Kidney capillary endothelial cell (primary cell): Measurements from ENCODE around the gene CSAG2.
"Not testable (repeated sequence)": the region's sequence is repeated elsewhere in the genome, so short reads cannot be mapped to it uniquely, and the experiment has no call there.

Experiments
- DNase-seq: peaks from one replicate; pipeline ENCODE4 v3.0.0-alpha.2; 2018; ENCODE audit warnings: low spot score

CSAG2 gene

GRCh38 chrX:152709173-152709572, at the start of gene CSAG2:
Gene CSAG2, minus strand, starts transcription at chrX:152709273. Its CDS starts 161 bp downstream, at chrX:152709112.
- not testable (repeated sequence) for DNase-seq

DNA sequence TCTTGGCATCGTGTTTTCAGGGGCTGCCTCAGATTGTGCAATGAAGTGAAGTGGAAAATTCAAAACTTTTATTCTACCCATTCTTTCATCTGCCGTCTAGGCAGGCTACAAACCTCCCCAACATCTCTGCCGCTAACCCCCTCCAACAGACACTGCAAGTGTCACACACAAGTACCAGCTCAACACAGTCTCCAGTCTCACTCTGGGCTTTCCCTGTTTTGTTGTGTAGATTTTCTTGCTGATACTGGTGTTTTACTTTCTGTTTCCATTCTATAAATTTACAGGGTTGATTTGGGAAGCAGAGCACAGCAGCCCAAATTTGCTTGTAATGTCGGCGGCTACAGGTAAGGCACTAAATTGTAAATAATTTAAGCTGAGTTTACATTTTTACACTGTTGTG, 45.8 kb upstream of the CSAG2 start:
- DNase-seq = not testable (repeated sequence)

DNA sequence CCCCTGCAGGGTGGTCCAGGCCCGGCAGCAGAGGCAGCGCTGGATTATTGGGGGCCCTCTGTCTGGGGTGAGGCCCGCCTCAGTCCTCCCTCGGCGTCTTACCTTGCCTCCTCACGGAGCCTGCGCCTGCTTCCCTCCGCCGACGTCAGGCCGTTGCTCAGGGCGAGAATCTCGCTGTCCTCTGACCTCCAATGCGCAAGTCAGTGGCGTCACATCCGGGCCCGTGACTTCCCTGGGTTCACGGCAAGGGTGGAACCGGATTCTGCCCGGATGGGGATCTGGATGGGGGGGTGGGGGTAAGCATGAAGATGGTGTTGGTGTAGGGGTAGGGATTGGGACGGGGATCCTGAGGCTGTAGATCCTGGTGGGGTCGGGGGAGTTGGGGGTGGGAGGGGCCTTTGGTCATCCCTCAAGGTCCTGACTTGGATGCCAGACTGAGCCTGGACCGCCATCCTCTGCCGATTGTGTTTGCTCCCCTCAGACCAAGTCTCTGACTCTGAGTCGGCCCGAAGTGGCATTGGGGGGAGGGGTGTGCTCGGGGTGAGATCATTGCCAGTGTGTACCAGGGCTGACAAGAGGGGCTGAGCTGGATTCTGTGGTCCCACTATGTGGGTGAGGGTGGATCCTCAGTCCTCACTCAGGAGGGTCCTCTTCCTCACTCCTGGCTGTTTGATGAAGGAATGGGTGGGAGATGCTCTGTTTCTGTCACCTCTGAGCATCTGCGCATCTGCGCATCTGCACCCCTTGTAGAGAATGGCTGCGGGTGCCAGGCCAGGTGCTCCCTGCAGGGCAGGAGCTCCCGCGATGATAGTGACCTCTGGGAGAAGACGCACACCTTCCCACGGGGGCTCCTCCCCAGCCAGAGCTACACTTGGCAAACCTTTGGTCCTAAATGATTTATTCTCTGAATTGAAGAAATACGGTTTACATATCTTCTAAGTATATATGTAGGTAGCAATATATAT, 44.9 kb upstream of the CSAG2 start, which contains the start of gene MAGEA2:
Gene MAGEA2, minus strand, starts transcription at position 157 of the 965 bp plus-strand sequence. CDS start 2,479 bp downstream, outside the sequence.
- DNase-seq = not testable (repeated sequence)

DNA sequence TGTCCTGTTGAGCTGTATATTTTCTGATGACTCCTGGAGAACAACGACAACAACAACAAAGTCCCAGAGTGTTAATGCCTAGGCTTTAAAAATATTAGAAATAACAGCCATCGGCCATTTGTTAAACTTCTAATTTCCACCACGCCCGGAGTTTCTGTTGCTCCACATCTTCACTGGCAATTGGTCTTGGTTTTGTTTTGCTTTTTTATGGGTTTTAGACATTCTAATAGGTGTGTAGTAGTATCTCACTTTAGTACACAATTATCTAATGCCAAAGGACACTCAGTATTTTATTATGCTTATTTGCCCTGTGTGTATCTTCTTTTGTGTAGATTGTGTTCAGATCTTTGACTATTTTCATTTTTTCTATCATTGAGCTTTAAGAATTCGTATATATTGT, 29.5 kb upstream of the CSAG2 start:
- DNase-seq = no peak

DNA sequence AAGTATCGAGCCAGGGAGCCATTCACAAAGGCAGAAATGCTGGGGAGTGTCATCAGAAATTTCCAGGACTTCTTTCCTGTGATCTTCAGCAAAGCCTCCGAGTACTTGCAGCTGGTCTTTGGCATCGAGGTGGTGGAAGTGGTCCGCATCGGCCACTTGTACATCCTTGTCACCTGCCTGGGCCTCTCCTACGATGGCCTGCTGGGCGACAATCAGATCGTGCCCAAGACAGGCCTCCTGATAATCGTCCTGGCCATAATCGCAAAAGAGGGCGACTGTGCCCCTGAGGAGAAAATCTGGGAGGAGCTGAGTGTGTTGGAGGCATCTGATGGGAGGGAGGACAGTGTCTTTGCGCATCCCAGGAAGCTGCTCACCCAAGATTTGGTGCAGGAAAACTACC, 27.5 kb upstream of the CSAG2 start:
- not testable (repeated sequence) for DNase-seq

GRCh38 chrX:152735860-152736511, 26.9 kb upstream of the CSAG2 start:
- DNase-seq = no peak

DNA sequence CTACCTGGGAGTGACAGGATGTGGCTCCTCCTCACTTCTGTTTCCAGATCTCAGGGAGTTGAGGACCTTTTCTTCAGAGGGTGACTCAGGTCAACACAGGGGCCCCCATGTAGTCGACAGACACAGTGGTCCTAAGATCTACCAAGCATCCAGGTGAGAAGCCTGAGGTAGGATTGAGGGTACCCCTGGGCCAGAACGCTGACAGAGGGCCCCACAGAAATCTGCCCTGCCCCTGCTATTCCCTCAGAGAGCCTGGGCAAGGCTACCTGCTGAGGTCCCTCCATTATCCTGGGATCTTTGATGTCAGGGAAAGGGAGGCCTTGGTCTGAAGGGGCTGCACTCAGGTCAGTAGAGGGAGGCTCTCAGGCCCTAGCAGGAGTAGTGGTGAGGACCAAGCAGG, 26.0 kb upstream of the CSAG2 start:
- no peak for DNase-seq

DNA sequence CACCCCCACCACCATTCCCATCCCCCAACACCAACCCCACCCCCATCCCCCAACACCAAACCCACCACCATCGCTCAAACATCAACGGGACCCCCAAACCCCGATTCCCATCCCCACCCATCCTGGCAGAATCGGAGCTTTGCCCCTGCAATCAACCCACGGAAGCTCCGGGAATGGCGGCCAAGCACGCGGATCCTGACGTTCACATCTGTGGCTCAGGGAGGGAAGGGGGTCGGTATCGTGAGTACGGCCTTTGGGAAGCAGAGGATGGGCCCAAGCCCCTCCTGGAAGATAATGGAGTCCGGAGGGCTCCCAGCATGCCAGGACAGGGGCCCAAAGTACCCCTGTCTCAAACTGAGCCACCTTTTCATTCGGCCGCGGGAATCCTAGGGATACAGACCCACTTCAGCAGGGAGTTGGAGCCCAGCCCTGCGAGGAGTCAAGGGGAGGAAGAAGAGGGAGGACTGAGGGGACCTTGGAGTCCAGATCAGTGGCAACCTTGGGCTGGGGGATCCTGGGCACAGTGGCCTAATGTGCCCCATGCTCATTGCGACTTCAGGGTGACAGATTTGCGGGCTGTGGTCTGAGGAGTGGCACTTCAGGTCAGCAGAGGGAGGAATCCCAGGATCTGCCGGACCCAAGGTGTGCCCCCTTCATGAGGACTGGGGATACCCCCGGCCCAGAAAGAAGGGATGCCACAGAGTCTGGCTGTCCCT, 25.2 kb upstream of the CSAG2 start:
- not testable (repeated sequence) for DNase-seq

GRCh38 chrX:152733261-152733975, 24.3 kb upstream of the CSAG2 start, which contains the start of the genes CSAG1 and MAGEA12:
Gene CSAG1, minus strand, starts transcription at chrX:152733721. Its CDS starts 1,261 bp downstream, at chrX:152732460.
Gene MAGEA12, plus strand, starts transcription at chrX:152733757. Its CDS starts 2,405 bp downstream, at chrX:152736162.
- DNase-seq = no peak

- DNase-seq = no peak
These were observed 16.3 kb upstream of the CSAG2 start for GRCh38 chrX:152725409-152725808.

- DNase-seq = not testable (repeated sequence)
These were observed 5.0 kb upstream of the CSAG2 start, which contains the start of gene MAGEA2B for GRCh38 chrX:152713815-152714787. Gene MAGEA2B, plus strand, starts transcription at chrX:152714628. Its CDS starts 2,479 bp downstream, at chrX:152717107.

DNA sequence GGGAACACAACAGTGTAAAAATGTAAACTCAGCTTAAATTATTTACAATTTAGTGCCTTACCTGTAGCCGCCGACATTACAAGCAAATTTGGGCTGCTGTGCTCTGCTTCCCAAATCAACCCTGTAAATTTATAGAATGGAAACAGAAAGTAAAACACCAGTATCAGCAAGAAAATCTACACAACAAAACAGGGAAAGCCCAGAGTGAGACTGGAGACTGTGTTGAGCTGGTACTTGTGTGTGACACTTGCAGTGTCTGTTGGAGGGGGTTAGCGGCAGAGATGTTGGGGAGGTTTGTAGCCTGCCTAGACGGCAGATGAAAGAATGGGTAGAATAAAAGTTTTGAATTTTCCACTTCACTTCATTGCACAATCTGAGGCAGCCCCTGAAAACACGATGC, 4.1 kb upstream of the CSAG2 start:
- not testable (repeated sequence) for DNase-seq

GRCh38 chrX:152706500-152706899, 2.6 kb downstream of the CSAG2 start:
- not testable (repeated sequence) for DNase-seq

DNA sequence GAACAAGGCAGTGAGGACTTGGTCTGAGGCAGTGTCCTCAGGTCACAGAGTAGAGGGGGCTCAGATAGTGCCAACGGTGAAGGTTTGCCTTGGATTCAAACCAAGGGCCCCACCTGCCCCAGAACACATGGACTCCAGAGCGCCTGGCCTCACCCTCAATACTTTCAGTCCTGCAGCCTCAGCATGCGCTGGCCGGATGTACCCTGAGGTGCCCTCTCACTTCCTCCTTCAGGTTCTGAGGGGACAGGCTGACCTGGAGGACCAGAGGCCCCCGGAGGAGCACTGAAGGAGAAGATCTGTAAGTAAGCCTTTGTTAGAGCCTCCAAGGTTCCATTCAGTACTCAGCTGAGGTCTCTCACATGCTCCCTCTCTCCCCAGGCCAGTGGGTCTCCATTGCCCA, 8.7 kb downstream of the CSAG2 start:
- DNase-seq = not testable (repeated sequence)

- DNase-seq = not testable (repeated sequence)
These were observed 10.8 kb downstream of the CSAG2 start, which contains the start of gene MAGEA3 for GRCh38 chrX:152697952-152698931. Gene MAGEA3, plus strand, starts transcription at chrX:152698794. Its CDS starts 2,039 bp downstream, at chrX:152700833.

DNA sequence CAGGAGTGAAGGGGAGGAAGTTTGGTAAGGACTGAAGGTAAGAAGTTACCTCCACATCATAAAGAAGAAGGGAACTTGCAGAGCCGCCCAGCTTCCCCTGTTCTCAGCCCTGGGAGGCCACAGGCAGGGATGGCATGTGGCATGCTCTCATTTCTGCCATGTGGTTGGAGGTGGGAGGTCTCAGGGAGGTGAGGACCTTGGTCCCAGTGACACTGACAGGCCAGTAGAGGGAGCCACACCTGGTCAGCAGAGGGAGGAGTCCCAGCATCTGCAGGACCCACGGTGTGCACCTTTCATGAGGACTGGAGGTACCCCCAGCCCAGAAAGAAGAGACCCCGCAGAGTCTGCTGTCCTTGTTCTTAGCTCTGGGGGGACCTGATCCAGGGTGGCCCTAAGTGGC, 28.1 kb downstream of the CSAG2 start:
- DNase-seq = not testable (repeated sequence)

DNA sequence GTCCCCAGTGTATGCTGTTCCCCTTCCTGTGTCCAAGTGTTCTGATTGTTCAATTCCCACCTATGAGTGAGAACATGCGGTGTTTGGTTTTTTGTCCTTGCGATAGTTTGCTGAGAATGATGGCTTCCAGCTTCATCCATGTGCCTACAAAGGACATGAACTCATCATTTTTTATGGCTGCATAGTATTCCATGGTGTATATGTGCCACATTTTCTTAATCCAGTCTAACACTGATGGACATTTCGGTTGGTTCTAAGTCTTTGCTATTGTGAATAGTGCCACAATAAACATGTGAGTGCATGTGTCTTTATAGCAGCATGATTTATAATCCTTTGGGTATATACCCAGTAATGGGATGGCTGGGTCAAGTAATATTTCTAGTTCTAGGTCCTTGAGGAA, 34.4 kb downstream of the CSAG2 start:
- DNase-seq = not testable (repeated sequence)

DNA sequence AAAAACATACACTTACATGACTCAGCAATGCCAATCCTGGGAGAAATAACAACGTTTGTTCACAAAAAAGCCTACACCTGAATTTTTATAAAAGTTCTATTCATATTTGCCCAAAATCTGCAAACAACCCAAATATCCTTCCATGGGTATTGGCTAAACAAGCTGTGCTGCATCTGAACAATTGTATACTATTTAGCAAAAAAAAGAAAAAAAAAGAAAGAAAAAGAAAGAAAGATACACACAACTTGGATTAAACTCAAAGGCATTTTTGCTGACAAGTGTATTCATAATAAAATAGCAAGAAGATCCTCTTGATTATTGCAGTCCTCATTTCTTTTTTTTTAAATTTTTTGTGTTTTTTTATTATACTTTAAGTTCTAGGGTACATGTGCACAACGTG, 34.9 kb downstream of the CSAG2 start:
- DNase-seq = no peak

DNA sequence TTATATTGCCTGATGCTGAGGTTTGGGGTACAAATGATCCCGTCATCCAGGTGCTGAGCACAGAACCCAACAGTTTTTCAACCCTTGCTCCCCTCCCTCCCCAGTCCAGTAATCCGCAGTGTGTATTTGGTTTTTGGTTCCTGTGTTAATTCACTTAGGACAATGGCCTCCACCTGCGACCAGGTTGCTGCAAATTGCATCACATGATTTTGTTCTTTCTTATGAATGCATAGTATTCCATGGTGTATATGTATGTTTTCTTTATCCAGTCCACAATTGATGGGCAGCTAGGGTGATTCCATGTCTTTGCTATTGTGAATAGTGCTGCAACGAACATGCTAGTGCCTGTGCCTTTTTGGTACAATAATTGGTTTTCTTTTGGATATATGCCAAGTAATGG, 46.0 kb downstream of the CSAG2 start:
- DNase-seq = no peak
